Testis (tissue), 3 donors: ENCODE measurements around the gene BACH2. TPM values are rescaled to one million over a fixed set of nuclear protein-coding genes. Genes with fewer than 3 reads are reported as not detected.

Source experiments
- DNase-seq: peaks from one replicate; pipeline ENCODE4 v3.0.0-alpha.2; 2019
- H3K27ac ChIP-seq, 2 donors: fragments of 200-600 bp; sonication (generic); one replicate each; pipeline ENCODE4 v1.5.1; 2019
- H3K27me3 ChIP-seq: fragments of 200-600 bp; sonication (generic); one replicate; pipeline ENCODE4 v1.5.1; 2019
- H3K36me3 ChIP-seq: fragments of 200-600 bp; sonication (generic); one replicate; pipeline ENCODE4 v1.5.1; 2017; ENCODE audit warnings: low read depth; ENCODE audit errors: missing control alignments
- H3K4me1 ChIP-seq: fragments of 200-600 bp; sonication (generic); one replicate; pipeline ENCODE4 v1.5.1; 2019
- H3K4me3 ChIP-seq, 2 donors: fragments of 200-600 bp; sonication (generic); one replicate each; pipeline ENCODE4 v1.5.1; 2017 to 2019
- H3K9me3 ChIP-seq: fragments of 200-600 bp; sonication (generic); one replicate; pipeline ENCODE4 v1.5.1; 2017
- POLR2A ChIP-seq: fragments of 450-650 bp; IDR thresholded peaks from one replicate; pipeline ENCODE4 v1.6.1; 2017; ENCODE audit warnings: antibody characterized with exemption, mild to moderate bottlenecking, moderate library complexity
- WGBS, 2 donors: methylation state at CpG; one replicate each; pipeline ENCODE4 v1.1.5; 2018; 5-methylcytosine and 5-hydroxymethylcytosine counted together
- intact Hi-C: fragments of 100-400 bp; cut with DNase I; formaldehyde crosslinking; loops from one replicate; pipeline ENCODE4 v1.15.1; 2023; ENCODE audit warnings: low total_unique reads
- polyA plus RNA-seq: library from polyadenylated mRNA; stranded (reverse); fragments of 350-450 nt; fragmentation: Illumina TruSeq; extraction: RNeasy Lipid Tissue Mini Kit (QIAGEN cat#74804); gene quantifications from one replicate; pipeline ENCODE4 v1.2.3, GENCODE V29; 2014; ENCODE audit warnings: low read depth, low replicate concordance; ENCODE audit not compliant: insufficient read depth
- total RNA-seq, 2 donors: library from RNA; depleted of rRNA; stranded (reverse); fragments of >200 nt; gene quantifications; one replicate each; pipeline ENCODE4 v1.2.3, GENCODE V29; 2016
- TF ChIP-seq, protein P1 (sequence below), 3 experiments: fragments of 450-650 bp in 2 of 3; fragments of 200-600 bp in 1 of 3; sonication (generic) in 1 of 3; IDR thresholded peaks; one replicate each; pipeline ENCODE4 v1.5.1; 2016 to 2019; ENCODE audit warnings: antibody characterized with exemption in 3 of 3, mild to moderate bottlenecking in 2 of 3, moderate library complexity in 1 of 3

Gene BACH2
- total and polyA plus RNA-seq, 3 donors from 2014 or later, result 5.0 to 8.3 (median 6.5) TPM

DNA sequence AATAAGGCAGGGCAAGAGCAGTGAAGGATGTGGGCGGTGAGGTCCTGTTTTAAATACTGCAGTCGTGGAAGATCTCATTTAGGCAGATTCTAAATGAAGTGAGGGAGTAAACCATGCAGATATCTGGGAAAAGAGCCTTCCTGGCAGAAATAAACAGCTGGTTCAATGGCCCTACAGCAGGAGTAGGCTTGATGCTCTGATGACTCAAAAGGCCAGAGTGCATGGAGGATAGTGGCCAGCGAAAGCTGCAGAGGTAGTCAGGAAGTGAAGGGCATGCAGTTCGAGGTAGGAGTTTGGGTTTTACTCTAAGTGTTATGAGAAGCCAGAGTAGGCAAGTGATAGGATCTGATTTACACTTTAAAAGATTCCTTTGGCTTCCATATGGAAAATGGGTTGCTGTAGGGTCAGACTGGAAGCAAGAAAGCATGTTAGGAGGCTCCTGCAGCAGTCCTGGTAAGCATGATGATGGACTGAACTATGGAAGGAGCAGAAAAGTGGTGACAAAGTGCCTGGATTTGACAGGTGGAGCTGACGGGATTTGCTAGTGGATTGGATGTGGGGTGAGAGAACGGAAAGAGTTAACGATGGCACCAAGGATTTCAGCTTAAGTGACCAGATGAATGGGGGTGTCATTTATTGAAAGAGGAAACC, 252.3 kb downstream of the BACH2 start:
- Histone ChIP-seq H3K4me3 (no peak overlapping the region), H3K27ac (no peak overlapping the region), H3K27me3 (no peaks in the 10 kb centered on the region), H3K9me3 (no peaks in the 10 kb centered on the region), H3K36me3 (no peaks in the 10 kb centered on the region), H3K4me1 (no peaks in the 10 kb centered on the region)
- WGBS, 2 donors, result 86 to 87% methylated on average over 7 of the region's 7 CpGs
- TF ChIP-seq POLR2A, result no peak
- TF ChIP-seq, protein P1, sequence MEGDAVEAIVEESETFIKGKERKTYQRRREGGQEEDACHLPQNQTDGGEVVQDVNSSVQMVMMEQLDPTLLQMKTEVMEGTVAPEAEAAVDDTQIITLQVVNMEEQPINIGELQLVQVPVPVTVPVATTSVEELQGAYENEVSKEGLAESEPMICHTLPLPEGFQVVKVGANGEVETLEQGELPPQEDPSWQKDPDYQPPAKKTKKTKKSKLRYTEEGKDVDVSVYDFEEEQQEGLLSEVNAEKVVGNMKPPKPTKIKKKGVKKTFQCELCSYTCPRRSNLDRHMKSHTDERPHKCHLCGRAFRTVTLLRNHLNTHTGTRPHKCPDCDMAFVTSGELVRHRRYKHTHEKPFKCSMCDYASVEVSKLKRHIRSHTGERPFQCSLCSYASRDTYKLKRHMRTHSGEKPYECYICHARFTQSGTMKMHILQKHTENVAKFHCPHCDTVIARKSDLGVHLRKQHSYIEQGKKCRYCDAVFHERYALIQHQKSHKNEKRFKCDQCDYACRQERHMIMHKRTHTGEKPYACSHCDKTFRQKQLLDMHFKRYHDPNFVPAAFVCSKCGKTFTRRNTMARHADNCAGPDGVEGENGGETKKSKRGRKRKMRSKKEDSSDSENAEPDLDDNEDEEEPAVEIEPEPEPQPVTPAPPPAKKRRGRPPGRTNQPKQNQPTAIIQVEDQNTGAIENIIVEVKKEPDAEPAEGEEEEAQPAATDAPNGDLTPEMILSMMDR (IDR thresholded peaks at IDR 0.05), result no peak
- intact Hi-C loops, result no loop called here
- DNase-seq, result no peak

DNA sequence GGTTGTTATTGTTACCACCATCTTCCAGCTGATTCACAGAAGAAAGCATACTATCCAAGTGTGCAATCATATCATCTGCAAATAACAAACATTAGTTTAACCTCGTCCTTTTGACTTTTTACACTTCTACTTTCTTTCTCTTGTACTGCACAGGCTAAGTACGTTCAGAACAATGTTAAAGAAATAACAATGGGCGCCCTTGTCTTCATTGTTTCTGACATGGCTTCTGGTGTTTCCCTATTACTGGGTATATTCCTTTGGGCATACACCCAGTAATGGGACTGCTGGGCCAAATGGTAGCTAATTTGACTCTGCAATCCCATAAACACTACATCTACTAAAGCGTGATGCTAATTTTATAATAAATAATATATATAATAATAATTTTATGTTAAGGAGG, 255.7 kb downstream of the BACH2 start:
- WGBS, 2 donors, result 84 to 86% methylated on average over 4 of the region's 4 CpGs
- TF ChIP-seq POLR2A, result no peak
- TF ChIP-seq, protein P1 (IDR thresholded peaks at IDR 0.05), result no peak
- Histone ChIP-seq H3K27ac (no peak overlapping the region), H3K4me1 (no peaks in the 10 kb centered on the region), H3K27me3 (no peaks in the 10 kb centered on the region), H3K9me3 (no peaks in the 10 kb centered on the region), H3K4me3 (no peak overlapping the region), H3K36me3 (no peaks in the 10 kb centered on the region)
- DNase-seq, result no peak
- intact Hi-C loops, result no loop called here

DNA sequence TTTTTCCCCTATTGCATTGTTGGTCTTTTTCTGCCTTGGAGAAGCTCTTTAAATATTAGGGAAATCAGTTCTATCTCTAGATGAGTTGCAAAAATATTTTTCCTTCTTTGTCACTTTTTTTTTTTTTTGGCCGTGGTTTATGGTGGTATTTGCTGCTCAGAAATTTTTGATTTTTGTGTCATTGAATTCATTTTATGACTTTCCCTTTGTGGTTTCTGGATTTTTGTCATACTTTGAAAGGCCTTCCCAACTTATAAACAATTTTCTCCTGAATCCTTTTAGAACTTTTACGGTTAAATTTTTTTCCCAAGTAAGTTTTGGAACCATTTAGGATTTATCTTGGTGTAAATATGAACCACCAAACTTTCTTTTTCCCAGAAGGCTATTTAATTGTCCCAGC, 256.7 kb downstream of the BACH2 start:
- Histone ChIP-seq H3K36me3 (no peaks in the 10 kb centered on the region), H3K9me3 (no peaks in the 10 kb centered on the region), H3K4me3 (no peak overlapping the region), H3K27ac (no peak overlapping the region), H3K27me3 (no peaks in the 10 kb centered on the region), H3K4me1 (no peaks in the 10 kb centered on the region)
- no peak for DNase-seq
- WGBS, 2 donors, result 72 to 83% methylated on average over 2 of the region's 2 CpGs
- intact Hi-C loops, result no loop called here
- TF ChIP-seq, protein P1 (IDR thresholded peaks at IDR 0.05), result no peak
- no peak for TF ChIP-seq POLR2A

DNA sequence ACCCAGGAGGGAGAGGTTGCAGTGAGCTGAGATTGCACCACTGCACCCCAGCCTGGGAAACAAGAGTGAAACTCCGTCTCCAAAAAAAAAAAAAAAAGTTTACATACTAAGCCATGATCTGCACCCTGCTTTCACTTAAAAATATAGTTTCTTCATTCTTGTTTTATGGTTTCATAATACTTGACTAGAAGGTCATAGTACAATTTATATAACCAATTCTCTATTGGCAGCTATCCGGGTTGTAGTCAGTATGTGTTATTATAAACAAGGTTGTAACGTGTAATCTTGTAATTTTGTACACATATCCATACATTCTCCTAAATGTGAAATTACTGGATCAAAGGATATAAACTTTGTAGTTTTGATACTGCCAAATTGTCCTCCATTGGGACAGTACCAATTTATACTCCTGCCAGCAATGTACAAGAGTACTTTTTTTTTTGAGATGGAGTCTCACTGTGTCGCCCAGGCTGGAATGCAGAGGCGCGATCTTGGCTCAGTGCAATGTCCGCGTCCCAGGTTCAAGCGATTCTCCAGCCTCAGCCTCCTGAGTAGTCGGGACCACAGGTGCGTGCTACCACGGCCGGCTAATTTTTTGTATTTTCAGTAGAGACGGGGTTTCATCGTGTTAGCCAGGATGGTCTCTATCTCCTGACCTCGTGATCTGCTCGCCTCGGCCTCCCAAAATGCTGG, 257.5 kb downstream of the BACH2 start:
- TF ChIP-seq, protein P1 (IDR thresholded peaks at IDR 0.05), result no peak
- no peak for TF ChIP-seq POLR2A

DNA sequence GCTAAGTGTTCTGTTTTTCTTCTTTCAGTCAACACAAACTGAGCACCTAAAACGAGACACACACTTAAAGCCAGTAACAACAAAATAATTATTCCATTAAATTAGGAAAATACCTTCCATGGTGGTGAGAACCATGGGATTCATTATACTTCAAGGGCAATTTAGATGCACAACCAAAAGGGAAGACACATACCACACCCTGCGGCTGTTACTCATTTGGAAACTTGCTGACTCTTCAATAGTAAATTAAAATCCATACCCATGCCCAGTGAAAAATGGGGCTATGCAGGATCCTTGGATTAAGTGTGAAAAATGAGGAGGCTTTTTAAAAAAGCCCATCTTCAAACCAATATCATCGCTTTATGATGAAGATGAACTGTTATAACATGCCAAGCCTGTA, 259.7 kb downstream of the BACH2 start:
- 83 to 86% methylated on average over 3 of the region's 3 CpGs for WGBS, 2 donors
- Histone ChIP-seq H3K27me3 (no peaks in the 10 kb centered on the region), H3K27ac (no peak overlapping the region), H3K4me1 (no peaks in the 10 kb centered on the region), H3K4me3 (no peak overlapping the region), H3K9me3 (no peaks in the 10 kb centered on the region), H3K36me3 (no peaks in the 10 kb centered on the region)
- intact Hi-C loops, result no loop called here
- DNase-seq, result no peak
- TF ChIP-seq, protein P1 (IDR thresholded peaks at IDR 0.05), result no peak
- TF ChIP-seq POLR2A, result no peak

More for the DNA sequence above, 257.5 kb downstream of the BACH2 start:
- Histone ChIP-seq H3K9me3 (no peaks in the 10 kb centered on the region), H3K4me1 (no peaks in the 10 kb centered on the region), H3K27ac (no peak overlapping the region), H3K36me3 (no peaks in the 10 kb centered on the region), H3K4me3 (no peak overlapping the region), H3K27me3 (no peaks in the 10 kb centered on the region)
- no peak for DNase-seq
- intact Hi-C loops, result no loop called here
- WGBS, 2 donors, result 92 to 95% methylated on average over 18 of the region's 18 CpGs
